ENCODE results near the gene TEAD1. TPM values are rescaled to one million over a fixed set of nuclear protein-coding genes. Genes with fewer than 3 reads are reported as not detected.

Gene TEAD1
- total and polyA plus RNA-seq, 2 experiments from 2014 or later = 24.5 to 103 TPM

GRCh38 chr11:12664385-12664784 is 9.8 kb upstream of the TEAD1 start:
- H3K27ac ChIP-seq (ENCODE audit: low read depth) = no peak overlapping the region
- no peaks in the 10 kb centered on the region for H3K36me3 ChIP-seq (ENCODE audit: insufficient read depth)
- no peak for DNase-seq (ENCODE audit: low spot score)
- no peaks in the 10 kb centered on the region for H3K79me2 ChIP-seq (replicated peaks; ENCODE audit: insufficient read depth)
- H3K9me2 ChIP-seq (ENCODE audit: insufficient read depth) = 0 out of 2 replicates have a peak, but pooled peaks cover 6% of the 10 kb centered on the region
- Mint-ChIP-seq H3K4me3 (no peak overlapping the region), H3K36me3 (ENCODE audit: low read depth) (no peaks in the 10 kb centered on the region), H3K27ac (no peak overlapping the region), H3K9me3 (peaks cover 5% of the 10 kb centered on the region; the same call in 2 of the 3 replicates), H3K27me3 (ENCODE audit: insufficient read depth, low read depth, poor library complexity) (no peaks in the 10 kb centered on the region), H3K4me1 (no peaks in the 10 kb centered on the region)
- TF ChIP-seq CREB1 (CRISPR knock-in tag; IDR thresholded peaks at IDR 0.05; ENCODE audit: low read depth) (no peak), POLR2AphosphoS5 (IDR thresholded peaks at IDR 0.05; ENCODE audit: low read depth) (no peak), EZH2 (IDR thresholded peaks at IDR 0.05; ENCODE audit: low read depth, unreplicated experiment) (no peak), ZNF114 (CRISPR knock-in tag; IDR thresholded peaks at IDR 0.05) (no peak), REST (IDR thresholded peaks at IDR 0.05; ENCODE audit: unreplicated experiment) (no peak), JUNB (IDR thresholded peaks at IDR 0.05; ENCODE audit: unreplicated experiment) (no peak), CTCF (conservative IDR thresholded peaks at IDR 0.05; ENCODE audit: low read depth in 2 of 2) (no peak), NANOG (IDR thresholded peaks at IDR 0.05; ENCODE audit: borderline replicate concordance) (no peak), EZH2phosphoT487 (IDR thresholded peaks at IDR 0.05; ENCODE audit: unreplicated experiment) (no peak), ZNF462 (CRISPR knock-in tag; IDR thresholded peaks at IDR 0.05) (no peak), STAT1 (IDR thresholded peaks at IDR 0.05; ENCODE audit: unreplicated experiment) (no peak), ZNF331 (CRISPR knock-in tag; IDR thresholded peaks at IDR 0.05; ENCODE audit: low read depth) (no peak)
- H3K4me3 ChIP-seq = no peak overlapping the region
- H3K4me2 ChIP-seq = no peak overlapping the region
- no peaks in the 10 kb centered on the region for H3K27me3 ChIP-seq (ENCODE audit: insufficient read depth)
- no peaks in the 10 kb centered on the region for H3K4me1 ChIP-seq (ENCODE audit: insufficient read depth)
- no peak for ATAC-seq
- H3F3A ChIP-seq (replicated peaks; ENCODE audit: low read depth) = no peaks in the 10 kb centered on the region
- no peak overlapping the region for H2AFZ ChIP-seq
- no peaks in the 10 kb centered on the region for H4K20me1 ChIP-seq (replicated peaks; ENCODE audit: insufficient read depth)
